Measurements from ENCODE around the gene ORM1.

ORM1 gene

DNA sequence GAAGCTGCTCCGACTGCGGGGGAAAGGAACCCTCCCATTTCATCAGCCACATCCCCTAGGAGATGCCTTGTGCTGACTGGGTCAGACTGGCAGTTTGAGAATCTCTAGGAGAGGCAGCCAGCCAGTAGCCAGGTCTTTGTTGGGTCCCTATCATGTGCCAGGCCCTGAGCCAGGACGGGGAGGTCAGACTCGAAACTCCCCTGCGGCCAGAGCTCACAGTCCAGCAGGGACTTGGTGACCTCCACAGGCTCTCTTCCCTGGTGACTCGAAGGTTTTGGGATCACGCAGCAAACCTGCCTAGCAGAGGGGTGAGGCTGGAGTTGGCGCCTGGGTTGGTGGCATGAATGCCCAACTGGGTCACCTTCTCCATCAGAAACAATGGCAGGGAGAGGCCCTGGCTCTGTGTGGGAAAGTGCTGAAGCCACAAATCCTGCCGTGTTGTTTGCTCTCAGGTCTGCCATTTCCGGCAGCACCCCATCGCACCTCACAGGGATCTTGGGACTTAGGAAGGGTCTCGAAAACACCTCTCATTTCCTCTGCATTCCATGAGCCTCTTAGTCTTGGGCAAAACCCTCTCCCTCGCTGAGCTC, 14.4 kb upstream of the ORM1 start:
- TF ChIP-seq GATA3 (IDR thresholded peaks at IDR 0.05; ENCODE audit: low read depth, low read length) (no peak), GATA2 (IDR thresholded peaks at IDR 0.05; ENCODE audit: low read depth, low read length) (no peak)

DNA sequence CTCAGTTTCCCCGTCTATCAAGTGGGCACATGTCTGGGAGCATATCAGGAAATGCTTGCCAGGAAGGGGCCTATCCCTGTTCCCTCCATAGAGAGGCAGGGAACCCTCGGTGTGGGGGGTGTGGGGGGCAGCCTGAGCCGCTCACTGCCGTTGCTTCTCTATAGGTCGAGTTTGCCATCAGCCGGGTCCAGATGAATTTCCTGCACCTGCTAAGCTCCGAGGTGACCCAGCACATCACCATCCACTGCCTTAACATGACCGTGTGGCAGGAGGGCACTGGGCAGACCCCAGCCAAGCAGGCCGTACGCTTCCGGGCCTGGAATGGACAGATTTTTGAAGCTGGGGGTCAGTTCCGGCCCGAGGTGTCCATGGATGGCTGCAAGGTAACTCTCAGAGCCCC, 13.8 kb upstream of the ORM1 start:
- TF ChIP-seq GATA2 (IDR thresholded peaks at IDR 0.05; ENCODE audit: low read depth, low read length) (no peak), GATA3 (IDR thresholded peaks at IDR 0.05; ENCODE audit: low read depth, low read length) (no peak)

DNA sequence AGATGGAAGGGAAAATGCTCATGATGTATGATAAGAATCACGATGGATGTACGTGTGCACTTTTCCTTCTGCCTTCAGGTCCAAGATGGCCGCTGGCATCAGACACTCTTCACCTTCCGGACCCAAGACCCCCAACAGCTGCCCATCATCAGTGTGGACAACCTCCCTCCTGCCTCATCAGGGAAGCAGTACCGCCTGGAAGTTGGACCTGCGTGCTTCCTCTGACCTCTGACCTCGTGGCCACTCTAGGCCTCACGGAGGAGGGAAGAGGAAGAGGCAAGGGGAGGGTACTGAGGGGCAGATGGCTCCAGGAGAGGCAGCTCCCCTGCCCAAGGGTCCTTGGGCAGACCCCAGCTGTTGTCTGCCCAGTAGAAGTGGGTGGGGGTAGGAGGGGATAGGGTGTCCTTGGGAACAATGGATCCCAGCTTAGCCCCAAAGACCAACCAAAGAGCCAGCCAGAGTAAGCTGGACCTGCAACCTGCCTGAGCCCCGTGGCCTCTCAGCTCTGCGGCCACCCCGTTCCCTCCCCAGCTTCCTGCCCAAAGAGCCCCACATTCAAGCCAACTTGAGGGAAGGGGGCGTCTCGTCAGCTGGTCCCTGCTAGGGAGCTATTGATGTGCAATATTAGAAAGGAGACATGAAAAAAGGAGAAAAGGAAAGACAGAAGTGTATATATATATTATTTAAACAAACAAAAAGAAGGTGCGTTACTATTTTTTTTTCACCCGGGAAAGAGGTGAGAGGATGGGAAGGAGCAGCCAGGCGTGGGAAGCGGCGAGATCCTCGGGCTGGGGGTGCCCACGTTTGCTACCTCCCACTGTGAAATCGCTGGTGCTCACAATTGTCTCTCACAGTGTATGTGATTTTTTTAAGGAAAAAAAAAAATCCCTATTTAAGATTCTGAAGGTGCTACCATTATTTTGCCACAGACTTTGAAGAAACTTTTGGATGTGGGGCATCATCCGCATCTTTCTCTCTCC, 12.1 kb upstream of the ORM1 start:
- TF ChIP-seq GATA3 (IDR thresholded peaks at IDR 0.05; ENCODE audit: low read depth, low read length) (no peak), GATA2 (IDR thresholded peaks at IDR 0.05; ENCODE audit: low read depth, low read length) (no peak)

DNA sequence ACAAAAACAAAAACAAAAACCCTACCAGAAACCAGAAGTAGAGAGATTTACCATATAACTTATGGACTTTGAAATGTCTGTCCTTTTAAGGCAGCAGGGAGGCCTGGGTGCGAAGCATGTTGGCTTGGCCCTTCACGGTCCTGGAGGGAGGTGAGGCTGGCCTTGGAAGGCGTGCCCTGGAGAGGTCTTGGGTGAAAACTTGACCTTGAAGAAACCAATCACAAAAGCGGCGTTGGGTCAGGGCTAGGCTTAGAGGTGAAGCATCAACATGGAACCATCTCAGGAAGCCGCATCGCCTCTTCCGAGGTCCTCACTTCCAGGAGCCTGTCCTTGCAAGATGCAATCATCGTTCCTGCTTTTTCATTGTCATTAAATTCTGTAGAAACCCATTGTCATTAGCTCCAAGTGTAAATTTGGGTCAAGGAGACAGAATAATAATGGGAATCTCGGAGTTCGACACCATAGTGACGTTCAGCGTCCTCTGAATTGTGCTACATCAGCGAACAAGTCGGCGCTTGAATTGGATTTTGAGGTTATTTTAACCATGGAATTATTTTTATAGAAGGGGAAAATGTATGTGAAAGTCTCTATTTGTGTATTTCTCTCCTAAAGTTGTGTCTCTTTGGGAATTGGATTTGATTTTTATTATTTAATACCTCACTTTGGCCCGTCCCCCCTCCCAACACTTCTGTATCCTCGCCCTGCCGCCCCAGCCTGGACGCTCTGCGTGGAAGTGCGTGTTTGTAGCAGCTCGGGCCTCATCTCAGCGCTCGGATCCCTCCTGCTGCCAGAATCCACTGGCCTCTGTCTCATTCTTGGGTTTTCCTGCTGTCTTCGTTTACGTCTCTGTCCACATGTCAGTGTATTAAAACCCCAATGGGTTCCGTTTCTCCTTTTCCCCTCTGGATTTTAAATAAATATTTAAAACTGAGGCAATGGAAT, 11.1 kb upstream of the ORM1 start:
- TF ChIP-seq GATA2 (IDR thresholded peaks at IDR 0.05; ENCODE audit: low read depth, low read length), result no peak
- TF ChIP-seq GATA3 (IDR thresholded peaks at IDR 0.05; ENCODE audit: low read depth, low read length), result no peak

DNA sequence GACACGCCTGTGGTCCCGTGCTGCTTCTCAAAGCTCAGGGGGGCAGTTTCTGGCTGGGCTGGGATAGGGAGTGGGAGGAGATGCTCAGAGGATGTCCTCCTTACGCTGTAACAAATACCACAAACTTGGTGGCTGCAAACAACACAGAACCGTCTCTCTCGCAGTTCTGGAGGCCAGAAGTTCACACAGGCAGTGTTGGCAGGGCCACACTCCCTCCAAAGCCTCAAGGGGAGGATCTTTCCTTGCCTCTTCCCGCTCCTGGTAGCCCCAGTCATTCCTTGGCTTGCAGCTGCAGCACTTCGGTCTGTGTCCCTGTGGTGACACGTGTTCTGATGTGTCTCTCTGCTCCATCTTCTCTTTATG, 10.4 kb upstream of the ORM1 start:
- TF ChIP-seq GATA2 (IDR thresholded peaks at IDR 0.05; ENCODE audit: low read depth, low read length) (no peak), GATA3 (IDR thresholded peaks at IDR 0.05; ENCODE audit: low read depth, low read length) (no peak)

DNA sequence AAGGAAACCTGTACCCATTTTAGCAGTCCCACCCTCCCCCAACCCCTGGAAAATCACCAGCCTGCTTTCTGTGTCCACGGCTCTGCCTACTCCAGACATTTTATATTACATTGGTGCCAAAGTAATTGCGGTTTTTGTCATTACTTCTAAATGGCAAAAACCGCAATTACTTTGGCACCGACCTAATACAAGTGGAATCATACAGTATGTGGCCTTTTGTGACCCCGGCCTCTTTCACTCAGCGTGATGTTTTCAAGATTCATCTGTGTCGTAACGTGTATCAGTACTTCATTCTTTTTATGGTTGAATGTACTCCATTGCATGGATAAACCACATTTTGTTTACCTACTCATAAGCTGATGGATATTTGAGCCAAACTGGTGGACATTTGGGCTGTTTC, 9.7 kb upstream of the ORM1 start:
- TF ChIP-seq GATA3 (IDR thresholded peaks at IDR 0.05; ENCODE audit: low read depth, low read length) (no peak), GATA2 (IDR thresholded peaks at IDR 0.05; ENCODE audit: low read depth, low read length) (no peak)

DNA sequence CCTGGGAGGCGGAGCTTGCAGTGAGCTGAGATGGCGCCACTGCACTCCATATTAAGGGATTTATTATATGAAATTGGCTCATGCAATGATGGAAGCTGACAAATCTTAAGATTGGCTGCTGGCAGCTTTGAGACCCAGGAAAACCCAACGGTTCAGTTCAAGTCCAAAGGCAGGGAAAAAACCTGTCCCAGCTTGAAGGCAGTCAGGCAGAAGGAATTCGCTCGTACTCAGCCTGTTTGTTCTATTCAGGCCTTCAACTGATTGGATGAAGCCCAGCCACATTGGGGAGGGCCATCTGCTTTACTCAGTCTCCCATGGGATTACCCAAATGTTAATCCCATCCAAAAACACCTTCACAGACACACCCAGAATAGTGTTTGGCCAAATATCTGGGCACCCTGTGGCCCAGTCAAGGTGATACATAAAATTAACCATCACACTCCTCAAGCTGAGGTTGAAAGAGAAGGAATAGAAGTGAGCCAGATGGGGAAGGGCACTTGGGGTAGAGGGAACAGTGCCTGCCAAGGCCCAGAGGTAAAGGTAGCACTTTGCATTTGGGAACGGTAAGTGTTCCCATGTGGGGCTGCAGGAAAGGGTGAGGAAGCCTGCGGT, 8.5 kb upstream of the ORM1 start:
- TF ChIP-seq GATA2 (IDR thresholded peaks at IDR 0.05; ENCODE audit: low read depth, low read length), result no peak
- no peak for TF ChIP-seq GATA3 (IDR thresholded peaks at IDR 0.05; ENCODE audit: low read depth, low read length)

DNA sequence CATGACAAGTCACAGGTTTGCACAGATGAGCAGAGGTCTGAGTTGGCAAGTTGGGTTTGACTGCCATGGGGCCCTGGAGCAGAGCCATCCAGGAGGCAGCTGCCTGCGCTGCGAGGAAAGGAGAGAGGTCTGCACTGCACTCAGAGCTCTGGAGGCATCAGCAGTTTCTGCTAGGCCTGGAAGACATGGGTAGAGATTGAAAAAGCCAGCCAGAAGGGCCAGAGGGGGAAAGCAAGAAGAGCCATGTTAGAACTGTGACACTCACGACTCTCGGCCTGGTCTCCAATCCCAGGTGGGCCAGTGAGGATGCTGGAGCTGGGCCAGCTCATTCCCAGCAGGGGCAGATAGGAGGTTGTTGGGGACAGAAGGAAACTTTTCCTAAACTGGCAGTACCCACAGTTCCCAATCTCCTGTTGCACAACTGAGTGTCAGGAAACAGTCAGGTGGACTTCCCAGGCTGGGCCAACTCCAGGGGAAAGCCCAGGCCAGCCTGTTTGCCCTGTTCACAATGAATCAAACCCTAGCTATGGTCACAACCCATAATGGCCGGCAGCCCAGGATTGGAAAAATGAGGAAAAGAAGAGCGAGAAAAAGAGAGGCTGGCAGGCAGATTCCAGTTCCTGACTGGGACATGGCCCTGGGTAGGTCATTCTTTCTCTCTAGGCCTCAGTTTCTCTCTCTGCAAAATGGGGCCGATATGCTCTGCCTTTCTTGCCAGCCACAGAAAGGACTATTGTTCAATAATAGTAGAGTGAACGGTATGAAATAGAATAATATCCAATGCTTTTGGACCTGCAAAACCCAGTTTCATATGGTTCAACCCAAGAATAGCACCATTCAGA, 7.8 kb upstream of the ORM1 start:
- TF ChIP-seq GATA2 (IDR thresholded peaks at IDR 0.05; ENCODE audit: low read depth, low read length) (no peak), GATA3 (IDR thresholded peaks at IDR 0.05; ENCODE audit: low read depth, low read length) (no peak)

DNA sequence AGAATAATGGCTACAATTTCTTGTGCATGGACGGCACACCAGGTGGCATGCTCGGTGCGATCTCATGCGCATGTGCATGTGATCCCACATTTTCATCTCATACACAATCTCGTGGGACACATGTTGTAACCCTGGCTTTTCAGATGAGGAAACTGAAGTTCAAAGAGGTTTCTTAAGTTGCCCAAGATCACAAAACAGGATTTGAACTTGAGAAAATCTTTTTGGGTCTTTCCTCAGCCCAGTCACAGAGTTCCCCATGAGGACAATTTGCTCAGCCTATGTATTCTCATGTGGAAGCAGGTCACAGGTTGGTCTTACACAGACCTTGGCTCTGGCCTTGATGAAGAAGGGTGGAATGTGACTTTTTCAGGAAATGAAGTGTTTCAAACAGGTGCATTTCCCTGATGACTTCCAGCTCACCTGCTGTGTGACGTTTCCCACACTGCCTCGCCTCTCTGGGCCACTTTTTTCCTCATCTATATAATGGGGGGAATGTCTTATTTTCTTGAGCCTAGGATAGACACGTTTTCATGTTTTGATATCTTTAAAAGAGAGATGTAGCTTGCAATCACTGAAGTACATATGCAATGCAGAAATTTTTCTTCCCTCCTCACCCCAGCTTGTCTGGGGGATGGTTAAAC, 7.1 kb upstream of the ORM1 start:
- no peak for TF ChIP-seq GATA3 (IDR thresholded peaks at IDR 0.05; ENCODE audit: low read depth, low read length)
- TF ChIP-seq GATA2 (IDR thresholded peaks at IDR 0.05; ENCODE audit: low read depth, low read length), result no peak

DNA sequence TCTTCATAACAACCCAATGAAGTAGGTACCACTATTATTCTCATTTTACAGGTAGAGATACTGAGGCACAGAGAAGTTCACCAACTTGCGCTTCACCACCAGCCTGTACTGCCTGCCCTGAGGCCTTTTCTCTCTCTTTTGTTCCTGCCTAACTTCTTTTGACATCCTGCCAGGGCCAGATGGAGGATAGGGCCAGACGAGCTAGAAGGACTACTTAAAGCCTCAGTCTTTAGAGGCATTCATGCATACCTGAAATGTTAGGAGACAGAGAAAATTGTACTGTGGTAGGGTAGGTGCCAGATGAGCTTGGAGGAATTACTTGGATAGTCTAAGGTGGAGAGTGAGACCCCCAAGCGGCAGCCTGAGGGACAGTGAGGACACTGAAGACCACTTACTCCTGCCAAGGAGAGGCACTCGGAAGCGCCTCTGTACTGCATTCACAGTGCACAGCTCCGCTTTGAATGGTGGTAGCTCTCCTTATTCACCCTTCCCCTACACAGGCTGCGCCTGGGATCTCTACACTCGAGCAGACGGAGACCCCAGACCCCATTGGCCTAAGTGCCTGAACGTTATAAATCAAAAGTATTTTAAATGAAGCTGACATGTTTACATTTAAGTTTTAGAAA, 6.2 kb upstream of the ORM1 start:
- TF ChIP-seq GATA3 (IDR thresholded peaks at IDR 0.05; ENCODE audit: low read depth, low read length) (no peak), GATA2 (IDR thresholded peaks at IDR 0.05; ENCODE audit: low read depth, low read length) (no peak)

DNA sequence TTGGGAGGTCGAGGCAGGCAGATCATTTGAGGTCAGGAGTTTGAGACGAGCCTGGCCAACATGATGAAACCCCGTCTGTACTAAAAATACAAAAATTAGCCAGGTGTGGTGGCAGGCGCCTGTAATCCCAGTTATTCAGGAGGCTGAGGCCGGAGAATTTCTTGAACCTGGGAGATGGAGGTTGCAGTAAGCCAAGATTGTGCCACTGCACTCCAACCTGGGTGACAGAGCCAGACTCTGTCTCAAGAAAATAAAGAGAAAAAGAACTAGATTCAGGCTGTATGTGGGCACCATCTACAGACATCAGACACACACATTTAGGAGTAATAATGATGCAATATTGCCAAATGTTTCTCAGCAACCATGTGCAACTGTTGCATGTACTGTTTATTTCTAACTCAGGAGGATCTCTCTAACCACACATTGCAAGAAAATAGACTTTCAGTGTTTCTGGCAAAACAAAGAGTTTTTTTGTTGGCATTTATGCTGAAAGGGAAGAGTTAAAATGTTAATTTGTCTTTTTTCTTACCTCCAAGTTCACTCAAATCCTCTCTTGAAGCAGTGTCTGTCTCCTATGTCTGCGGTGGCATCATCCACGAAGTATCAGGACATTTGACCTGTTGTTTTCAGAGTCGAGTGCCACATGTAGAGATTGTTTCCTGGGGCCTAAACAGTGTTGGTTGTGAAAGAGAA, 5.1 kb upstream of the ORM1 start:
- TF ChIP-seq GATA3 (IDR thresholded peaks at IDR 0.05; ENCODE audit: low read depth, low read length), result no peak
- no peak for TF ChIP-seq GATA2 (IDR thresholded peaks at IDR 0.05; ENCODE audit: low read depth, low read length)

DNA sequence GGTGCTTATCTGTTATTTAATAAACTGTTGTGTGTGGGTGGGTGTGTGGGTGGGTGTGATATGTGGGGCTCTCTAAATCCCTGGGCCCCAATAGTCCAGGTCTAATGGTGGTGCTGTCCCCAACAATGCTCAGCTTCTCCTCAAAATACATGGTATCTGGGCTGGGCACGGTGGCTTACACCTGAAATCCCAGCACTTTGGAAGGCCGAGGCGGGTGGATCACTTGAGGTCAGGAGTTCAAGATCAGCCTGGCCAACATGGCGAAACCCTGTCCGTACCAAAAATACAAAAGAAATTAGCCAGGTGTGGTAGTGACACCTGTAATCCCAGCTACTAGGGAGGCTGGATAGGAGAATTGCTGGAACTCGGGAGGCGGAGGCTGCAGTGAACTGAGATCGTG, 4.5 kb upstream of the ORM1 start:
- no peak for TF ChIP-seq GATA2 (IDR thresholded peaks at IDR 0.05; ENCODE audit: low read depth, low read length)
- TF ChIP-seq GATA3 (IDR thresholded peaks at IDR 0.05; ENCODE audit: low read depth, low read length), result no peak

All from SH-SY5Y (cell line).